ENCODE data around the gene TENT5C.

The TENT5C gene

DNA sequence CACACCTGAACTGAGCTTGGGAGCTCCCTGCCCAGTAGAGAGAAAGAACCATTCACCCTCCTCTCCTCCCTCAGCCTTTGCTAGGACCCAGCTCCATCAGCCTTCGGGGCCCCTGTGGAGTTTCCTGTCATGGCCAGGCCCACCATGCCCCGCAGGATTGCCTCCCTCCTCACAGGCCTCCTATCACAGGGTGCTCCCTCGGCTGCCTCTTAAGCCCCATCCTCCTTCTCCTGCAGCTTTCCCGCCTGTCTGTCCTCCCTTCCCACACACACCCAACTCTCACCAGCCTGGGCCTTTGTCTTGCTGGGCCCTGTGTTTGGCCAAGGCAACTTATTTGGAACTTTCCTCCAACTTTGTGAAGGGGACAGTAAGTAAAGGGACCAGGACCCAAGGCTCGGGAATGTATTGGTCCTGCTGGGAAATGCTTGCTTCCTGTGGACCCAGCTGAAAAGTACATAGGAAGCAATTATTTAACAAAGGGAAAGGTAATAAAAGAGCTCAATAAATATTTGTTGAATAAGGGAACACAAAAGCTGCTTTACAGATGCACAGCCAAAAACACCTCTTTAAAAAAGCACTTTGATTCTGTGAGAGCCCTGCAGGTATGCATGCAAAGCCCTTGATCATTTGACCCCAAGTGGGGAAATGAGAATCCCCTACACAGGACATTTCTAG lies 31.6 kb upstream of the TENT5C start:
- no peak overlapping the region for H3K27ac ChIP-seq
- no peak overlapping the region for H3K4me3 ChIP-seq (ENCODE audit: low read depth, low read length)
- H3K9me3 ChIP-seq (ENCODE audit: severe bottlenecking), result no peaks in the 10 kb centered on the region
- TF ChIP-seq, protein P1, sequence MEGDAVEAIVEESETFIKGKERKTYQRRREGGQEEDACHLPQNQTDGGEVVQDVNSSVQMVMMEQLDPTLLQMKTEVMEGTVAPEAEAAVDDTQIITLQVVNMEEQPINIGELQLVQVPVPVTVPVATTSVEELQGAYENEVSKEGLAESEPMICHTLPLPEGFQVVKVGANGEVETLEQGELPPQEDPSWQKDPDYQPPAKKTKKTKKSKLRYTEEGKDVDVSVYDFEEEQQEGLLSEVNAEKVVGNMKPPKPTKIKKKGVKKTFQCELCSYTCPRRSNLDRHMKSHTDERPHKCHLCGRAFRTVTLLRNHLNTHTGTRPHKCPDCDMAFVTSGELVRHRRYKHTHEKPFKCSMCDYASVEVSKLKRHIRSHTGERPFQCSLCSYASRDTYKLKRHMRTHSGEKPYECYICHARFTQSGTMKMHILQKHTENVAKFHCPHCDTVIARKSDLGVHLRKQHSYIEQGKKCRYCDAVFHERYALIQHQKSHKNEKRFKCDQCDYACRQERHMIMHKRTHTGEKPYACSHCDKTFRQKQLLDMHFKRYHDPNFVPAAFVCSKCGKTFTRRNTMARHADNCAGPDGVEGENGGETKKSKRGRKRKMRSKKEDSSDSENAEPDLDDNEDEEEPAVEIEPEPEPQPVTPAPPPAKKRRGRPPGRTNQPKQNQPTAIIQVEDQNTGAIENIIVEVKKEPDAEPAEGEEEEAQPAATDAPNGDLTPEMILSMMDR (IDR thresholded peaks at IDR 0.05; ENCODE audit: low read depth, low read length), result no peak
- no peaks in the 10 kb centered on the region for H3K36me3 ChIP-seq
- no peak for DNase-seq
- H3K27me3 ChIP-seq (ENCODE audit: insufficient read depth, low read depth, severe bottlenecking), result no peaks in the 10 kb centered on the region

- Histone ChIP-seq H3K36me3 (no peaks in the 10 kb centered on the region), H3K27me3 (ENCODE audit: insufficient read depth, low read depth, severe bottlenecking) (no peaks in the 10 kb centered on the region), H3K4me3 (ENCODE audit: low read depth, low read length) (no peak overlapping the region), H3K9me3 (ENCODE audit: severe bottlenecking) (no peaks in the 10 kb centered on the region), H3K27ac (no peak overlapping the region)
- TF ChIP-seq, protein P1 (IDR thresholded peaks at IDR 0.05; ENCODE audit: low read depth, low read length), result no peak
- DNase-seq, result no peak
Measured at GRCh38 chr1:117575586-117576225, 30.1 kb upstream of the TENT5C start.

GRCh38 chr1:117576236-117576635 lies 29.6 kb upstream of the TENT5C start:
- TF ChIP-seq, protein P1 (IDR thresholded peaks at IDR 0.05; ENCODE audit: low read depth, low read length), result no peak
- Histone ChIP-seq H3K9me3 (ENCODE audit: severe bottlenecking) (no peaks in the 10 kb centered on the region), H3K27me3 (ENCODE audit: insufficient read depth, low read depth, severe bottlenecking) (no peaks in the 10 kb centered on the region), H3K36me3 (no peaks in the 10 kb centered on the region), H3K27ac (no peak overlapping the region), H3K4me3 (ENCODE audit: low read depth, low read length) (no peak overlapping the region)
- no peak for DNase-seq

- Histone ChIP-seq H3K27ac (no peak overlapping the region), H3K4me3 (ENCODE audit: low read depth, low read length) (no peak overlapping the region), H3K27me3 (ENCODE audit: insufficient read depth, low read depth, severe bottlenecking) (no peaks in the 10 kb centered on the region), H3K36me3 (no peaks in the 10 kb centered on the region), H3K9me3 (ENCODE audit: severe bottlenecking) (no peaks in the 10 kb centered on the region)
- DNase-seq, result no peak
- TF ChIP-seq, protein P1 (IDR thresholded peaks at IDR 0.05; ENCODE audit: low read depth, low read length), result no peak
Measured at GRCh38 chr1:117577191-117577885, 28.5 kb upstream of the TENT5C start.

DNA sequence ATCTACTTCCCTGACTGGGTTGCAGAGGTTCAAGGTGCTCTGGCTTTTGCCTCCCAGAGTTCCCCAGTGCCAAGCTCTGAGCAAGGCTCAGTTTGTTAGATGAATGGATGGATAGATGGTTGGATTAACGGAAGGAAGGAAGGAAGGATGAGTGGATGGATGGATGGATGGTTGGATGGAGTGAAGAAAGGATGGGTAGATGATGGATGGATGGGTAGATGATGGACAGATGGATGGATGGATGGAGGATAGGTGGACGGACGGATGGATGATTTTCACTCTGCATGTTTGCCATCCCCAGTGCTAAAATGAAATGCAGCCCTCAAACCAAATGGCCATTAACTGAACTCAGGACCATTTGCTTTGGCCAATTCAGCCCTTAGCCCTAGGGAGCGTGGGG lies 27.4 kb upstream of the TENT5C start:
- H3K36me3 ChIP-seq, result no peaks in the 10 kb centered on the region
- TF ChIP-seq, protein P1 (IDR thresholded peaks at IDR 0.05; ENCODE audit: low read depth, low read length), result no peak
- H3K9me3 ChIP-seq (ENCODE audit: severe bottlenecking), result no peaks in the 10 kb centered on the region
- DNase-seq, result no peak
- no peaks in the 10 kb centered on the region for H3K27me3 ChIP-seq (ENCODE audit: insufficient read depth, low read depth, severe bottlenecking)
- H3K27ac ChIP-seq, result no peak overlapping the region
- H3K4me3 ChIP-seq (ENCODE audit: low read depth, low read length), result no peak overlapping the region

Data from WERI-Rb-1 (cell line).